Fibroblast of peridontal ligament (primary cell): ENCODE results near the gene GARIN5B.

Experiments
- DNase-seq: peaks from one replicate; pipeline ENCODE4 v3.0.0-alpha.2; 2010; ENCODE audit errors: extremely low read depth

The GARIN5B gene

DNA sequence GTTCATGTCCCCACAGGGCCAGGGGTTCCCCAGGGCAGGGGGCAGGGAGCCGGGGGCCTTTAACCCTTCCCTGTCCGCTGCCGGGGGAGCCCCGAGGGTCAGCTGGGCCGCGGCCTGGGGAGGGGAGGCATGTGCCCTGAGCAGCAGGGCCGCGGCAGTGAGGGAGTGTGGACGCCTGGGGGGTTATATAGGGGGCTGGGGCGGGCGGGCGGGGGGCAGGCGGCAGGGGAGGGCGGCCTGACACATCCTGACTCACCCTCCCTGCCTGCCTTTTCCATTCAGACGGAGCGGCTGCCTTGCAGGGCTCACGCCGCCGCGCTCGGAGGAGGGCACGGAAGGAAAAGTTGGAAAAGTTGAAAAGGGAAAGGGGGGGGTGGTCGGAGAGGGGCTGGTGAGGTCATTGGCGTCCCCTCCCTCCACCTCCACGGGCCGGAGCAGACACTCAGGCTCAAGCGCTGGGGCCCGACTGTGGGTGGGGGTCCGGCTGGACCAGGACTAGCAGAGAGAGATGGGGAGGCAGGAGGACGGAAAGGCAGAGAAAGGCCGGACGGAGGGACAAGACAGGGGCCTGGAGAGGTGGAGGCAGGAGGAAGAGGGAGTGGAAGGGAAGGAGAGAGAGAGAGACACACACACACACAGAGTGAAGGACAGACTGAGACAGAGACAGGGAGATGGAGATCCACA, 7.4 kb upstream of the GARIN5B start, which contains the start of gene IL11:
Gene IL11, minus strand, starts transcription at position 159 of the 684 bp plus-strand sequence. Its CDS starts 153 bp downstream, at position 6.
- DNase-seq: peak; percentile 25

DNA sequence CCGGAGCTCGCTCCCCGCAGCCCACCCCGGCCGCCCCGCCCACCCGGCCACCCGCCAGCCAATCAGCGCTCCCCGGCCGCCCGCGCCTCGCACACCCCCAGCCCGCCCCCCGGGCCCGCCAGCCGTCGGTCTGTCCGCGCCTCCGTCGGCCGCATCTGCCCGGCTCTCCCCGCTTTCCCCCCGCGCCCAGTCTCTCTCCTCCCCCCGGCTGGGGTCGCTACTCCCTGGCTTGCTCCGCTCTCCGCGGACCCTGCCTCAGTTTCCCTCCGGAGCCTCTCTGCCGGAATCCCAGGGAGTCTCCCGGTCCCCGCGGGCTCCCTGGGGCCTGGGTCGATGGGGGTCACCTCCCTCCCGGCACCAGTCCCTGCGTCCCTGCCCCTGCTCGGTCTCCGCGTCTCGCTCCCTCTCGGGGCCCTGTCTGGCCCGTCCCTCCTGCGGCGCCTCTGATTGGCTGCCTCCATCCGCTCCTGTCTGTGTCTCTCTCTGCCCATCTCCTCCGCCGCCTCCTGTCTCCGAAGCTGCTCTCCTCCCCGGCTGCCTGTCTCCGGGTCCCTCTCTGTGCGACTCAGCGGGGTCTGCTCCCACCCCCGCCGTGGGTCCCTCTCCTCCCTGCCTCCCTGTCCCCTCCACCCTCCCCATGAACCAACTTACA, 6.7 kb upstream of the GARIN5B start:
- DNase-seq: peak; percentile 53

DNA sequence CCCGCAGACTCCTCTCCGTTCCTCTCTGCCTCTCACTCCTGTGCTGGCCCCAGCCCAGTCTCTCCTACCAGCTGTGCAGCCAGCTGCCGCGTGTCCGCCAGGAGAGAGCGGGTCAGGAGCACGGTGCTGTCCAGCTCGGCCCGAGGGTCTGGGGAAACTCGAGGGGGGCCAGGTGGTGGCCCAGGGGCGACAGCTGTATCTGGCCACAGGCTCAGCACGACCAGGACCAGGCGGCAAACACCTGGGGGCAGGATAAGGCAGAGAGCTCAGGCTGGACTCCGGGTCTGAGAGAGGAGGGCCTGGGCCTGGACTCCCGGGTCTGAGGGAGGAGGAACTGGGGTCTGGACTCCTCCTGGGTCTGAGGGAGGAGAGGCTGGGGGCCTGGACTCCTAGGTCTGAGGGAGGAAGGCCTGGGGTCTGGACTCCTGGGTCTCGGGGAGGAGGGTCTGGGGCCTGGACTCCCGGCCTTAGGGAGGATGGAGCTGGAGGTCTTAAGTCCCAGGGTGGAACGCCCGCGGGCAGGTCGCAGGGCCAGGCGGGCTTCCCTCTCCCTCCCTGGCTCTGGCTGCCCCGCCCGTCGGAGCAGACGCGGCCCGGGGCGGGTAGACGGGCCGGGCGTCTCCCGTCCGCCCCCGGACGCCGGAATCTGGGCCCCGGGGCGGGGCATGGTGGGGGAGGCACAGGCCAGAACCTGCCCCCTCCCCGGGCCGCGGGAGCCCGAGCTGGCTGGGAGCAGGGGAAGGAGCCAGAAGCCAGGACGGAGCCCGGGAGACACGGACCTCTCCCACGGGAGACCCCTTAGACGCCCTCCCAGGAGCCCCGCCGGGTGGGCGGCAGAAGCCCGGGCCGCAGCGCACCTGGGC, 5.9 kb upstream of the GARIN5B start:
- no peak for DNase-seq

DNA sequence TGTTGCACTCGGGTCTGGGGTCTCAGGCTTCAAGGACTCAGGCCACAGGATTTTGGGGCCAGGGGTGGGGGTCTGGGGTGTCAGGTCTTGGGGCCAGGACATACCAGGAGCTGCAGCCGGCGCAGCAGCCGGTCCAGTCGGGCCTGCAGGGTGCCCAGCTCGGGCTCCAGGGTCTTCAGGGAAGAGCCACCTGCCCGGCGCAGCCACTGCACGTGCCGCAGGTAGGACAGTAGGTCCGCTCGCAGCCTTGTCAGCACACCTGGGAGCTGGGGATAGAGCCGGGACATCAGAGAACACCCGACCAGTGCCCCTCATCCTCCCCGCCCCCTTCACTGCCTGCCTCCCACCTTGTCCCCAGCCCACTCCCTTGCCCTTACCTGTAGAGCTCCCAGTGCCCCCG, 5.0 kb upstream of the GARIN5B start:
- DNase-seq: no peak

DNA sequence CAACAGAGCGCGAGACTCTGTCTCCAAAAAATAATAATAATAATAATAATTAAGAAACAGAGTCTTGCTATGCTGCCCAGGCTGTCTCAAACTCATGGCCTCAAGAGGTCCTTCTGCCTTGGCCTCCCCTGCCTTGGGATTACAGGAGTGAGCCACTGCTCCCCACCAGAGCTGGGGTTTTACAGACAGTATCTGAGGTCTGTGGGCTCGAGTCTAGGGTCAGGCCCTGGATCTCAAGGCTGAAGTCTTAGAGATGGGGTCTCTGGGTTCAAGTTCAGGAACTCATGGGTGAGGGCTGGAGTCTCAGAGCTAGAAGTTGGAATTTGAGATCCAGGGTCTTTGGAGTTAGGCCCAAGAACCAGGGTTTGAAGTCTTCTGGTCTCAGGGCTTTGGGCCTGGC, 3.7 kb upstream of the GARIN5B start:
- DNase-seq: no peak

DNA sequence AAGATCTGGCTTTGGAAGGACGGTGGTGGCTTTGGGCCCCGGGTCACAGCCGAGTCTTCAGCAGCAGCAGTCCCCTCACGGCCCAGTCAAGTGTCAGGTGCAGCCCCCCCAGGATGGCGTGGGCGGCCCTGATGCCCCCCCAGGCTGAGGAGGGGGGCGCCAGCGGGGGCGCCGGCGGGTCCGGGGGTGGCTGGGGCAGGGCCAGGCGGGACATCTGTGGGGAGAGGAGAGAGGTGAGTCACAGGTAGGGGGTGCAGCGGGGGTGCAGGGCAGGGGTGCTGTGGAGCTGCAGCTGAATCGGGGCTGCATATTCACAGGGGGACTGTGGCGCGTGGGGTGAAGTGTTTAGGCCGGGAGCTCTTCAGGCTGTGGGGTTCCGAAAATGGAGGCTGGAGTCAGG, 2.9 kb upstream of the GARIN5B start:
- DNase-seq: no peak

DNA sequence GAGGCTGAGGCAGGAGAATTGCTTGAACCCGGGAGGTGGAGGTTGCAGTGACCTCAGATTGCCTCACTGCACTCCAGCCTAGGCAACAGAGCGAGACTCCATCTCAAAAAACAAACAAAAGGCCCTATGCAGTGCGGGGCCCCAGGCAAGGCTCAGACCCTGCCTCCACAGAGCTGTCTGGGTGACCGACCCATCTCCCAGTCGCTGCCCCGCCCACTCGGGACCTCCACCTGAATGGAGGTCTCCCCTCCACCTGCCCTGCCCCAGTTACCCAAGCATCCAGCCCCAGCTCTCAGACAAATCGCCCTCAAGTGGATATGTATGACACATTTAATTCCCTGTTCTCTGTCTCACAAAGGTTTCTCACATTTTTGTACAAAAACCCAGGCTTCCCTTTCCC, 2.2 kb upstream of the GARIN5B start:
- DNase-seq: no peak

DNA sequence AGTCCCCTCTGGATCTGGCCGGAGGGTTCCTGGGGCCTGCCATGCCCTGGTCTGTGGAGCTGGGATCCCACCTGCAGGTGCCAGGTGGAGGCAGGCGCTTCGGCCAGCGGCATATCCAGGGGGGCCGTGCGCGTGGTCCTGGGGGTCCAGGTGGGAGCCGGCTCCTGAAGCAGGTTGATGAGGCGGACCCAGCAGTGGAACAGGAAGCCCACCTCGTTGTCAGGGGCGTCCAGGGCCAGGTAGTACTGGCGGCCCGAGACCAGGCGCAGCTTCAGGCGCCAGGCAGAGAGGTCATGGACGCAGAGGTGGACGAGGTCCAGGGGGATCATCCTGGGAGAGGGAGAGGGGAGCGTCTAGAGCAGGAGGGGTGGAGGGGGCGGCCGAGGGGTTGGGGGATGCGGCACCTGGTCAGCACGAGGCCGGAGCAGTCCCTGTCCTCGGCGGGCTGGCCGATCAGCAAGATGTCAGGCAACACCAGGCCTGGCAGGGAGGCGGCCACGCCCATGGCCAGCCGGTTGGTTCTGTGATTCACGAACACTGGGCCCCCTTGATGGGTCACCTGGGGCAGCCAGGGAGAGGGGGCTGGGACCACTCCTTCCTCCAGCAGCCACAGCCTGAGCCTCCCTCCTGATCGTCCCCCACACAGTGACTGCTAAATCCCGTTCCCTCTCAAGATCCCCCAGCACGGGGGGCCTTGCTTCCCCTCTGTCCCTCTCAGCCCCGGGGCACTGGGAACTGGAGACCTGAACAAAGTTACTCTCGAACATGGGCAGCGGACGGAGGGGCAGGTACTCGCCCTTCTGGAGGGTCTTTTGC, 678 bp downstream of the GARIN5B start:
- DNase-seq: no peak

DNA sequence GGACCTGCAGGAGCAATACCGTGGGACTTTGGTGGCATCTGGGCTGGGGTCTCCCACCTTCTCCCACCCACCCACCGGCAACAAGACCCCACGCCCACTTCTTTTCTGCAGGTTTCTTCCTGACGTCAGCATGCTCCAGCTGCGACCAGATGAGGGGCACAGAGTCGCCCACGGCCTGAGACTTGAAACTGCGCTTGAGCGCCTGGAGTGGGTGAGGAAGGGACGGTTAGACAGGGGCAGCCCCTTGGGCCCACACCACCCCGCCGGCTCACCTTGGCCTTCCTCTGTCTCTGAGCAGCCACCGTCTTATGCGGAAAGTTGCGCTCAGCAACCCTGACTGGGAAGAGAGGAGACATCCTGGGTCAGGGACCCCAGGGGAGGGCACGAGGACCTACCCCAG, 2.2 kb downstream of the GARIN5B start:
- no peak for DNase-seq

DNA sequence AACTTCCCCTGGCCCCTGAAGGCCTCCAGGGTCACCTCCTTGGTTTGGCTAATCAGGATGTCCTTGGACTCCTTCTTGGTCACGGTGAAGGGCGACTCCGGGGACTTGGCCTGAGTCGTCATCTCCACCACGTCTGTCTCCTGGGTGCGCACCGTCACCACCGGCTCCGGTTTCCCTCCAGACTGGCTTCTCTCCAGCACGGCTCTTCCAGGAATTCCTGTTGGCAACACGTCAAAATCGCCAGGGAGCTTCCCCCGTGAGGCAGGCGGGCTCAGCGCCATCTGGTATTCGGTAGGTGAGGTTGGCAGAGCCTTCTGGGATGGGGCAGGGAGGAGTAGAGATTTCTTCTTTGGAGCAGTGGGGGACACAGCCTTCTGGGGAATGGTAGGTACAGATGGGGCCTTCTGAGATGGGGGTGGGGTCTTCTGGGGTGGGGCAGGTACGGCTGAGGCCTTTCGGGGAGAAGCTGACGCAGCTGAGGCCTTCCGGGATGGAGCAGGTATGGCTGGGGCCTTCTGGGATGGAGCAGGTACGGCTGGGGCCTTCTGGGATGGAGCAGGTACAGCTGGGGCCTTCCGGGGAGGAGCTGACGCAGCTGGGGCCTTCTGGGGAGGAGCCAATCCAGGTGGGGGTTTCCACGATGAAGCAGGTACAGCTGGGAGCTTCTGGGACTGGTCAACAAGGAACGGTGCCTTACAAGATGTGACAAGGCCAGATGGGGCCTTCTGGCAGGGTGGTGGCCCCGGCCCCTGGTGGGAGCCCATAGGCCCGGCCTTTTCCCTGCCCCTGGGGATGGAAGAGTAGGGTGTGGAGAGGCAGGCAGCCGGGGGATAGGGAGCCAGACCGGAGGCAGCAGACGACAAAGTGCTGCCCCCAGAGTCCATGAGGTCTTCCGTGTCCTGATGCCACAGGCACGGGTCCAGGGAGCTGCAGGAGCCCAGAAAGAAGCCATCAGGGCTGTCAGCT, 3.8 kb downstream of the GARIN5B start:
- no peak for DNase-seq

DNA sequence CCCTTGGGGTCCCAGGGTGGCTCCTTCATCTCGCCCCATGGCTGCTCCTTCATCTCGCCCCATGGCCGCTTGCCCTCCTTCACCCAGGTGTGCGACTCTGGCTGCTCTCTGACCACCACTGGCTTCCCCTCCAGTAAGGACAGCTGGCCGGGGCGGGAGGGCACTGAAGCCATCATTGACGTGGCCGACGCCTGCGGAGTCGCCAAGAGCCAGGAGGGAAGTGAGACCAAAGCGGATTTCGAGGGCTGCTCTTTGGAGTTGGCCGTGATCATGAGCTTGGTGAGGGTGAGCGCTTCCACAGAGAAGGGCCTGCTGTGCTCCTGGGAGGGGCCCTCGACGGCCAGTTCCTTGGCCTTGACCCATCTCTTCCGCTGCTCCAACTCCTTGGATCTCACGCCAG, 4.6 kb downstream of the GARIN5B start:
- no peak for DNase-seq

DNA sequence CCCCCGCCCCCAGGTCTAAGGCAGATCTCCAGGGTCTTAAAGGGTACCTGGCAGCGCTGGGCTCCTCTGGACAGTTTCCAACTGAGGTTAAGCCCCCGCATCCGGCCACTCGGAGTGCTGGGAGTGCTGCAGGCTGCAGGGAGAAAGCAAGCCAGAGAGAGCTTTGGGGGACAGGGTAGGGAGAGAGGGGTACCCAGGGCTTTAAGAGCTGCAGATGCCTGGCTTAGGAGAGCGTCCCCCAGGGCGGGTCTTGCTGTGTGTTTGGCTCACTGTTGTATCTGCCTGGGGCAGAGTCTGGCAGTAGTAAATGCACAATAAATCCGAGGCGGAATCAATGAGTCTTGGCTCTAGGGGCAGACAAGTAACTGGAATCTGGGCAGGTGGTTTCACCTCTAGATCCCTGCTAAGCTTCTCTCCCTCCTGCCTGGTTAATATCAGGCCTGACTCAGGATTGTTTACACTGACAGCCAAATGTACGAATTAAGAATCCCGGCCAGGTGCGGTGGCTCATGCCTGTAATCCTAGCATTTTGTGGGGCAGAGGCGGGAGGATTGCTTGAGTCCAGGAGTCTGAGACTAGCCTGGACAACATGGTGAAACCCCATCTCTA, 7.7 kb downstream of the GARIN5B start:
- no peak for DNase-seq

DNA sequence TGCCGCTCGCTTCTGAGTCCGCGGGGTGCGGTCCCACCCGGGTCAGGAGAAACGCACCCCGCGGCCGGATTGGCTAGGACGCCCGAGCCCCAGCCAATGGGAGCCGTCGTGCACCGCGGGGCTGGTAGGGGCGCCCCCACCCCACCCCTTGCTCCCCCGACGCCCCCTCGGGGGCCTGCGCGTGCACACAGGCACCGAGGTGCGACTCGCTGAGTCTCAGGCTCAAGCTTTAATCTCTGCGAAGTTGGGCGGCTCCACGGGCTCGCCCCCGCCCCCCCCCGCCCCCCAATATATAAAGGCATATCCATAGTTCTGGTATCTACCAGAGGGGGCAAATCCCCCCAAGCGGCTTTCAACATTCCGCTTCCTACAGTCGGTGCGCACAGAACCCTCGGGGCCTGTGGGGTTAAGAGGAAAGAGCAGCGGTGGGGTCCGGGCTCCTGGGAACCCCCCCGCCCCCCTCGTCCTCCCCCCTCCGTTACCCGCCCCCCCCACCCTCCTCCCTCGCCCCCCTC, 8.3 kb downstream of the GARIN5B start, which contains the start of gene COX6B2:
Gene COX6B2, minus strand, starts transcription at position 22 of the 515 bp plus-strand sequence. CDS start 198 bp downstream, outside the sequence.
- no peak for DNase-seq

DNA sequence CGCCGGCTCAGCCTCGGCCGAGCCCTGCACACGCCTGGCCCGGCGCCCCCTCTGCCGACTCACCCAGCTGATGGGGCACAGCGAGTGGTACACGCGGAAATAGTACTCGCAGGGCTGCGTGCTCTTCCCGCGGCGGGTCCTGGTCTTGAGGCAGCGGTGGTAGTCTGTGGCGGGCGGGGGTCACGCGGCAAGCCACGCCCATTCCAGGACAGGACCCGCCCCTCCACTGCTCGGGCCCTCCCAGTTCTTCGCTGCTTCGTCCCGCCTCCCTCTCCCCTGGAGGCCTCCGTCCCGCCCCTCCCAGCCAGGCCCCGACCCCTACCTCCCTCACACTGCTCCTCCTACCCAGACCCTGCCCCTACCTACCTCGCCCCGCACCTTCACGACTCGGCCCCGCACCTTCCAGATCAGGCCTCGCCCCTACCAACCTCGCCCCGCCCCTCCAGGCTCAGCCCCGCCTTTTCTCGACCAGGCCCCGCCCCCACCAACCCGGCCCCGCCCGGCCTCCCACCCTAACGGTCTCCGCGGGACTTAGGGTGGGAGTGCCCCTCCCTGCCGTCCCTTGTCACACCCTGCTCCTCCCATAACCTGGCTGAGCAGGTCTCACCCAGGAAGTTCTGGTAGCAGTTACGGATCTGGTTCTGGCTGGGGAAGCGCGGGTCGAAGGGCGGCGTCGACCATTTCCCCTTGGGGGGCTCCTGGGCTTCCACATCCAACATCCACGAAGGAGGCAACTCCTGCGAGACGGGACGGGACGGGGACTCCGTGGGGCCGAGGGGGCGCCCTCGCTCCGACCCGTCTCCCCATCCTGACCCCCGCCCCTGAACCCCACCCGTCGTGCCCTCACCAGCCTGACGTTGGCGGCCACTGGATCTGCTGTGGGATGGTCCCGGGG, 9.0 kb downstream of the GARIN5B start:
- DNase-seq: peak; percentile 18

DNA sequence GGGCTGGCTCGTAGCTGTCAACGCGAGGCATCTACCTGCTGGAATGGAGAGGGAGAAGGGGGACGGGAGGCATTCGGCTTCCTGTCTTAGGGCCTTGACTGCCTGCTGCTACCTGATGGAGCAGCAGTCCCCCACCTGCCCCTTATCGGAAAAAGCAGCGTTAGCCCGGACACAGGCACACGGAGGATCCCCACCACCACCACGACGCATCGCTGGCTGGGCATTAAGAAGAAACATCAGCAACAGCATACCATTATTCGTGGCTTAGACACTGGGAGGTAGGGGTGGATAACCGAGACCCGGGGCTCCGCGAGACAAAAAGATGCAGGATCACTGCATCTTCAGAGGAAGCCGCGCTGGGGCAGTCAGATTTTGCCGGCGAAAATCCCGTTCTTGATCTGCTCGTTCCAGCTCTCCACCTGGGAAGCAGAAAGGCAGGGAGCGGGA, 9.7 kb downstream of the GARIN5B start:
- no peak for DNase-seq

DNA sequence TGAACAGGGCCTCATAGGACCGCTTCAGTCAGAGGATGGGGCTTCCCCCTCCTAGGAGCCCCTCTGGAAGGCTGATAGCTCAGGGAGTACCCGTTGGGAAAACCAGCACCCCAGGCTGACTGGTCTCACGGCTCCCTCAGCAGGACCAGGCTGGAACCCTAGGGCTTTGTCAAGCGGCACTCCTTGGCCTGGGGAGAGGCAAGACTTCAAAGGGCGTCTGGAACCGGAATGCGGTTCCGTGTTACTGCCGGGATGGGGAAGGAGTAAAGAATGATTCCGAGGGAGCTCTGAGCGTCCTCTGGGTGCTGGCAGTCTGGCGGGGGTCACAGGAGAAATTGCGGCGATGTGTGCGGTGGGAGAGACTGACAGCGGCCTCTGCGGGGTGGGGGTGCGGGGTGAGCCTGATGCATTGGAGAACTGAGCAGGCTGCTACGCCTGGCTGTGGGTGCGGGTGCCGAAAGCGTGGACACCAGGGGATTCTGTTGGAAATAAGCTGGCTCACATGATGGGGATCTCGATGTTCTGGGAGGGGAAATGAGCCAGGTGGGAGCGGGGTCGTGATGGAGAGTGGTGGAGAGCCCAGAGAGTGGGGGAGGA, 10.4 kb downstream of the GARIN5B start:
- no peak for DNase-seq

DNA sequence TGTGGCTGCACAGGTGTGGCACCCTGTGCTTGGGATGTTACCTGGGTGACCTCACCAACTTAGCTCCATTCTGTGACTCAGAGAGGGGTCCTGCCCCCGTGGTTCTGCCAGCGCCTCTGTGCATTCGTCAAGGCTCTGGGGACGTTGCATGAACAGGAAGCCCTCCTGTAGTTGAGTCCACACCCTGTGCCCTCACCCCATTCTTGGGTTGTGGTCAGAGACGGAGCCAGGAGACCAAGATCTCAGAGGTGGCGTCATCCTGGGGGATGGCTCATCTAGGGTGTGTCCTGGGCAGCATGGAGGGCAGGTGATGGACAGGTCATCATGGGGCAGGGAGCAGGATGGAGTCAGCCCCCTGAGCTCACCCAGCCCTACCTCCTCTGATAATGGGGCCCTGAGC, 11.0 kb downstream of the GARIN5B start:
- no peak for DNase-seq

DNA sequence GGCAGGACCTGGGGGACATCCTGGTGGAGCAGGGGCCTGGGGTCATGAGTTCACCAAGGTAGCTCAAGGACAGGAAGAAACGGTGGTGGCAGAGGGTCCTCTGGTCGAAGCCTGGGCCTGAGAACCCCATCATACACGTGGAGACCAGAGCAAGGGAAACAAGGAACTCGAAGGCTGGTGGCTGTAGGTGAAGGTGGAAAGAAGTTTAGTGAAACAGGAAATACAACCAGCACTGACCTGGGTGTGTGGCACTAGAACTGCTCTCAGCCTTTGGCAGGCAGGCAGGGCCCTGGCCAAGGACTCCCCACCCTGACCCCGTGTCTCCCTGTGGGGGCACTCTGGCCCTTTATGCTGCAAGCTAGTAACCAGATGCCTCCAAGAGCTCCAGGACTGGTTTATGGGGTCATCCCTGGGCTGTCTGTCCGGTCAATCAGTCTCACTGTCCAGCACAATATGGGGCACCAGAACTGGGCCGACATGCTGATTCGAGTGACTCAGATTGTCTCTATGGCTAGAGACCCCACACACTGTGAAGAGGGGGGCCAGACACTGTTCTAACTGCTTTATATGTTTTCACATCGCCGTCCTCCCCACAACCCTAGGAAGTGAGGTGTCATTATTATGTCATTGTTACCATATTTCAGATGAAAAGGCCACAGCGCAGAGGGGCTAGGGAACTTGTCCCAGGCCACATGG, 12.3 kb downstream of the GARIN5B start:
- DNase-seq: no peak
